IMR-90 (cell line): ENCODE results near the gene FOXO6. TPM values are rescaled to one million over a fixed set of nuclear protein-coding genes. Genes with fewer than 3 reads are reported as not detected.

Experiments
- ATAC-seq: fragments of 200-7000 bp; cut with Tn5 transposase; 2 replicates; pipeline ENCODE4 v1.9.1; 2020; ENCODE audit warnings: low read depth, mild to moderate bottlenecking, moderate library complexity
- BruUV-seq: library from RNA; stranded (reverse); fragments of 400-500 nt; replicated peaks from 2 replicates; lab custom pipeline; 2021; lab: Mats Ljungman, UMichigan
- CTCF ChIA-PET: fragments of 300-600 bp; formaldehyde crosslinking; extraction: SDS; loops from one replicate; lab custom pipeline; 2021; ENCODE audit warnings: antibody characterized with exemption; lab: Yijun Ruan, JAX
- POLR2A ChIA-PET: fragments of 300-600 bp; sonication (Branson Sonifier 250); formaldehyde crosslinking; loops from one replicate; lab custom pipeline; 2022; ENCODE audit warnings: antibody characterized with exemption; ENCODE audit not compliant: unreplicated experiment; lab: Charles Lee
- DNase-seq: peaks from one replicate; pipeline ENCODE4 v3.0.0; 2013
- H2AFZ ChIP-seq: replicated peaks from 2 replicates; pipeline ENCODE3; 2013; ENCODE audit warnings: low read length, mild to moderate bottlenecking; ENCODE audit not compliant: poor library complexity
- H2AK5ac ChIP-seq: 2 replicates; pipeline ENCODE4 v1.6.1; 2013; ENCODE audit warnings: low read depth, low read length, inconsistent platforms
- H2AK9ac ChIP-seq: replicated peaks from 2 replicates; pipeline ENCODE3; 2013; ENCODE audit warnings: mild to moderate bottlenecking, low read depth, low read length, moderate library complexity; ENCODE audit not compliant: poor library complexity
- H2BK120ac ChIP-seq: 2 replicates; pipeline ENCODE4 v1.6.1; 2013; ENCODE audit warnings: low read depth, low read length, inconsistent platforms
- H2BK15ac ChIP-seq: 3 replicates; pipeline ENCODE4 v1.6.1; 2013; ENCODE audit warnings: low read depth, low read length, inconsistent platforms
- H2BK20ac ChIP-seq: 2 replicates; pipeline ENCODE4 v1.6.1; 2013; ENCODE audit warnings: low read depth, mild to moderate bottlenecking, inconsistent platforms, low read length, moderate library complexity
- H2BK5ac ChIP-seq: 2 replicates; pipeline ENCODE4 v1.6.1; 2013; ENCODE audit warnings: mild to moderate bottlenecking, low read depth, low read length, inconsistent platforms; ENCODE audit not compliant: poor library complexity, severe bottlenecking
- H3K14ac ChIP-seq: replicated peaks from 2 replicates; pipeline ENCODE4 v1.6.1; 2013; ENCODE audit warnings: low read depth, low read length, inconsistent platforms
- H3K18ac ChIP-seq: 2 replicates; pipeline ENCODE4 v1.6.1; 2013; ENCODE audit warnings: low read depth, low read length, control low read depth
- H3K23ac ChIP-seq: 2 replicates; pipeline ENCODE4 v1.6.1; 2013; ENCODE audit warnings: low read depth, low read length, inconsistent platforms
- H3K27ac ChIP-seq: 2 replicates; pipeline ENCODE4 v1.5.1; 2013; ENCODE audit warnings: mild to moderate bottlenecking, control low read depth, low read length; ENCODE audit not compliant: insufficient read depth
- H3K27me3 ChIP-seq: 2 replicates; pipeline ENCODE4 v1.6.1; 2013; ENCODE audit warnings: low read length; ENCODE audit not compliant: control insufficient read depth, insufficient read depth
- H3K36me3 ChIP-seq: 2 replicates; pipeline ENCODE4 v1.6.1; 2013; ENCODE audit warnings: low read length, mixed read lengths; ENCODE audit not compliant: control insufficient read depth, insufficient read depth
- H3K4ac ChIP-seq: 2 replicates; pipeline ENCODE4 v1.6.1; 2013; ENCODE audit warnings: low read depth, low read length, inconsistent platforms
- H3K4me1 ChIP-seq: 2 replicates; pipeline ENCODE4 v1.6.1; 2013; ENCODE audit warnings: low read length, mixed read lengths; ENCODE audit not compliant: control insufficient read depth, insufficient read depth
- H3K4me2 ChIP-seq: 2 replicates; pipeline ENCODE4 v1.6.1; 2013; ENCODE audit warnings: low read depth, mild to moderate bottlenecking, control low read depth, low read length, moderate library complexity
- H3K4me3 ChIP-seq: 2 replicates; pipeline ENCODE4 v1.5.1; 2013; ENCODE audit warnings: low read depth, mild to moderate bottlenecking, control low read depth, low read length, moderate library complexity; ENCODE audit not compliant: insufficient read depth
- H3K56ac ChIP-seq: 2 replicates; pipeline ENCODE4 v1.6.1; 2013; ENCODE audit warnings: low read length, inconsistent platforms; ENCODE audit not compliant: insufficient read depth; ENCODE audit errors: extremely low read depth
- H3K79me1 ChIP-seq, 2 experiments: 2 replicates each; pipeline ENCODE4 v1.6.1; 2013; ENCODE audit warnings: low read length in 2 of 2, inconsistent platforms in 1 of 2, low read depth in 1 of 2
- H3K9ac ChIP-seq: 2 replicates; pipeline ENCODE4 v1.6.1; 2013; ENCODE audit warnings: low read depth, low read length, control low read depth
- H3K9me1 ChIP-seq: 2 replicates; pipeline ENCODE4 v1.6.1; 2013; ENCODE audit warnings: low read length, inconsistent platforms; ENCODE audit not compliant: insufficient read depth
- H3K9me3 ChIP-seq: 2 replicates; pipeline ENCODE4 v1.6.1; 2013; ENCODE audit warnings: low read length; ENCODE audit not compliant: control insufficient read depth, insufficient read depth
- H4K20me1 ChIP-seq: 2 replicates; pipeline ENCODE4 v1.6.1; 2013; ENCODE audit warnings: low read length, inconsistent platforms; ENCODE audit not compliant: insufficient read depth
- H4K5ac ChIP-seq: 2 replicates; pipeline ENCODE4 v1.6.1; 2013; ENCODE audit warnings: mild to moderate bottlenecking, low read depth, low read length, control low read depth
- H4K8ac ChIP-seq, 2 experiments: 2 replicates each; pipeline ENCODE4 v1.6.1; 2013; ENCODE audit warnings: low read depth in 2 of 2, low read length in 2 of 2, control low read depth in 1 of 2, inconsistent platforms in 1 of 2
- H4K91ac ChIP-seq: 2 replicates; pipeline ENCODE4 v1.6.1; 2013; ENCODE audit warnings: low read depth, low read length, inconsistent platforms; ENCODE audit not compliant: insufficient read depth
- CEBPB ChIP-seq: IDR thresholded peaks from 2 replicates; pipeline ENCODE4 v1.6.1; 2012; ENCODE audit warnings: low read depth, low read length, improper control_type of control experiment
- CHD1 ChIP-seq: IDR thresholded peaks from 2 replicates; pipeline ENCODE4 v1.6.1; 2012; ENCODE audit warnings: low read depth, low read length, improper control_type of control experiment
- MAZ ChIP-seq: IDR thresholded peaks from 2 replicates; pipeline ENCODE4 v1.6.1; 2012; ENCODE audit warnings: low read depth, mild to moderate bottlenecking, low read length, improper control_type of control experiment, moderate library complexity, borderline replicate concordance
- NFE2L2 ChIP-seq: fragments of 150-350 bp; IDR thresholded peaks from 2 replicates; pipeline ENCODE4 v1.6.1; 2016; ENCODE audit warnings: low read depth, mild to moderate bottlenecking, low read length
- RAD21 ChIP-seq: IDR thresholded peaks from 2 replicates; pipeline ENCODE4 v1.6.1; 2012; ENCODE audit warnings: low read length, improper control_type of control experiment
- RFX5 ChIP-seq: IDR thresholded peaks from 2 replicates; pipeline ENCODE4 v1.8.0; 2012; ENCODE audit warnings: low read depth, mild to moderate bottlenecking, low read length, moderate library complexity
- WGBS, 2 experiments: methylation state at CpG; one replicate each; pipeline versions ENCODE4 v1.1.5 to v1.1.7; 2013; ENCODE audit warnings: missing lambda C conversion rate in 2 of 2; ENCODE audit not compliant: insufficient read length in 1 of 2; ENCODE audit errors: extremely low coverage in 2 of 2; 5-methylcytosine and 5-hydroxymethylcytosine counted together
- dilution Hi-C: fragments of 300-500 bp; cut with HindIII; formaldehyde crosslinking; loops from one replicate; pipeline ENCODE4 v1.14.3; 2018; ENCODE audit warnings: low sequenced_read_pairs; ENCODE audit not compliant: unreplicated experiment
- in situ Hi-C: fragments of 300-500 bp; cut with MboI; formaldehyde crosslinking; loops from 3 replicates; pipeline ENCODE4 v1.14.3; 2019; ENCODE audit warnings: low sequenced_read_pairs, inconsistent platforms, mixed read lengths
- intact Hi-C: fragments of 100-400 bp; cut with micrococcal nuclease; formaldehyde crosslinking; loops from 2 replicates; pipeline ENCODE4 v1.10.0; 2022
- polyA plus RNA-seq, 3 experiments: library from polyadenylated mRNA; depleted of rRNA; stranded (reverse); fragments of >200 nt; gene quantifications; 2 replicates each; pipeline ENCODE4 v1.2.3, GENCODE V29; 2012; ENCODE audit warnings: low replicate concordance in 1 of 3
- total RNA-seq: library from RNA; depleted of rRNA; stranded (reverse); fragments of >200 nt; gene quantifications from 2 replicates; pipeline ENCODE4 v1.2.3, GENCODE V29; 2012
- TF ChIP-seq, protein P1 (sequence below): conservative IDR thresholded peaks from 2 replicates; pipeline ENCODE4 v1.5.1; 2012; ENCODE audit warnings: mild to moderate bottlenecking, low read depth, low read length, improper control_type of control experiment
- TF ChIP-seq, protein P2 (sequence below): fragments of 150-350 bp; IDR thresholded peaks from 2 replicates; pipeline ENCODE4 v1.6.1; 2017; ENCODE audit warnings: mild to moderate bottlenecking, antibody characterized with exemption, low read length, low read depth
- TF ChIP-seq, protein P3 (sequence below): fragments of 150-350 bp; IDR thresholded peaks from 2 replicates; pipeline ENCODE4 v1.6.1; 2016; ENCODE audit warnings: low read depth, mild to moderate bottlenecking, low read length, moderate library complexity, borderline replicate concordance

Gene FOXO6
- total and polyA plus RNA-seq, 2 of the 4 experiments (the other 2 are of a cell fraction), result not detected

DNA sequence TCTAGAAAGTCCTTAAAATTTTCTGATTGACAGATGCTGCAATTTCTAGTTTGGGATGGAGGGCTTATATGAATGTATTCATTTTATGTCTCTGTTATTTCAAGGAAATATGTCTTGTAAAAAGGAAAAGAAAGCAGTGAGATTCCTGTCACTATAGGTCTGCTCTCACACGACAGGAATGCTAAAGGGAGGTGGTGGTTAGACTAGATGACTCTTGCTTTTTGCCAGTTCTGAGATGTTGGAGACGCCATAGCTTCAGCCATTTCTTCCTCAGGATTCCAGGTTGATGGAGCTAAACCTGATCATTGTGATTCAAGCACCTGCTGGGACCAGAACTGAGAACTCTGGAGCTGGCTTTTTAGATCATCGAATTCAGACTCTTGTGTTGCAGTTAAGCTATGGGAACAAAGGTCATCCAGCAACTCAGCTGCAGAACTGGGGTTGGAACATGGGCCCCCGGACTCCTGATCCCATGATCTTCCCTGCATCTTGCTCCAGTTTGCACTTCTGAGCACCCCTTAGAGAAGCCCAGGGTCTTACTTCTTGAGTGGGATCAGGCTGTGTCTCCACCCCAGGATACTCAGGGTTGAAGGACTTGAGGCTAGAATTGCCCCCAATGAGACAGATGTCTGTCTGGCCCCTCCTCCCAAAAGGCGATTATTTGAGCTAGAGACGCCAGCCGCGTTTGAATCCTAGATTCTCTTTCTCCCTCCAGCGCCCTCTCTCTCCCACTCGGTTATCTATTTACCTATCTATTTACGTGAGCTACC, 46.7 kb upstream of the FOXO6 start:
- Histone ChIP-seq H3K4me3 (no peak overlapping the region), H2AK9ac (no peak overlapping the region), H3K9me1 (0 out of 2 replicates have a peak, but pooled peaks cover 5% of the 10 kb centered on the region), H3K9me3 (no peaks in the 10 kb centered on the region), H3K36me3 (no peaks in the 10 kb centered on the region), H3K56ac (no peak overlapping the region), H4K5ac (no peak overlapping the region), H2AFZ (no peak overlapping the region), H2BK15ac (no peak overlapping the region), H4K91ac (no peak overlapping the region), H3K18ac (no peak overlapping the region), H3K4me2 (no peak overlapping the region), H4K20me1 (no peaks in the 10 kb centered on the region), H3K4me1 (no peaks in the 10 kb centered on the region), H3K27me3 (peaks cover 27% of the 10 kb centered on the region), H4K8ac (no peak overlapping the region), H3K9ac (no peak overlapping the region), H3K79me1 (no peaks in the 10 kb centered on the region), H3K4ac (no peak overlapping the region), H2BK20ac (no peak overlapping the region), H2AK5ac (no peak overlapping the region), H3K27ac (no peak overlapping the region), H3K14ac (no peak overlapping the region), H2BK120ac (no peak overlapping the region), H2BK5ac (no peak overlapping the region), H3K23ac (no peak overlapping the region)
- ChIA-PET CTCF (no interaction called here), POLR2A (no interaction called here)
- dilution Hi-C loops (no loop called here), in situ Hi-C loops (no loop called here), intact Hi-C loops (no loop called here)
- DNase-seq, result no peak
- 71% methylated on average over 1 of the region's 11 CpGs; no CpG with 5 or more reads in 1 of the 2 experiments for WGBS, 2 experiments
- TF ChIP-seq, protein P1, sequence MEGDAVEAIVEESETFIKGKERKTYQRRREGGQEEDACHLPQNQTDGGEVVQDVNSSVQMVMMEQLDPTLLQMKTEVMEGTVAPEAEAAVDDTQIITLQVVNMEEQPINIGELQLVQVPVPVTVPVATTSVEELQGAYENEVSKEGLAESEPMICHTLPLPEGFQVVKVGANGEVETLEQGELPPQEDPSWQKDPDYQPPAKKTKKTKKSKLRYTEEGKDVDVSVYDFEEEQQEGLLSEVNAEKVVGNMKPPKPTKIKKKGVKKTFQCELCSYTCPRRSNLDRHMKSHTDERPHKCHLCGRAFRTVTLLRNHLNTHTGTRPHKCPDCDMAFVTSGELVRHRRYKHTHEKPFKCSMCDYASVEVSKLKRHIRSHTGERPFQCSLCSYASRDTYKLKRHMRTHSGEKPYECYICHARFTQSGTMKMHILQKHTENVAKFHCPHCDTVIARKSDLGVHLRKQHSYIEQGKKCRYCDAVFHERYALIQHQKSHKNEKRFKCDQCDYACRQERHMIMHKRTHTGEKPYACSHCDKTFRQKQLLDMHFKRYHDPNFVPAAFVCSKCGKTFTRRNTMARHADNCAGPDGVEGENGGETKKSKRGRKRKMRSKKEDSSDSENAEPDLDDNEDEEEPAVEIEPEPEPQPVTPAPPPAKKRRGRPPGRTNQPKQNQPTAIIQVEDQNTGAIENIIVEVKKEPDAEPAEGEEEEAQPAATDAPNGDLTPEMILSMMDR, result no peak
- TF ChIP-seq RFX5 (no peak), MAZ (no peak), RAD21 (no peak), CEBPB (no peak), NFE2L2 (no peak), CHD1 (no peak)
- TF ChIP-seq, protein P2, sequence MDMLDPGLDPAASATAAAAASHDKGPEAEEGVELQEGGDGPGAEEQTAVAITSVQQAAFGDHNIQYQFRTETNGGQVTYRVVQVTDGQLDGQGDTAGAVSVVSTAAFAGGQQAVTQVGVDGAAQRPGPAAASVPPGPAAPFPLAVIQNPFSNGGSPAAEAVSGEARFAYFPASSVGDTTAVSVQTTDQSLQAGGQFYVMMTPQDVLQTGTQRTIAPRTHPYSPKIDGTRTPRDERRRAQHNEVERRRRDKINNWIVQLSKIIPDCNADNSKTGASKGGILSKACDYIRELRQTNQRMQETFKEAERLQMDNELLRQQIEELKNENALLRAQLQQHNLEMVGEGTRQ, result no peak
- TF ChIP-seq, protein P3, sequence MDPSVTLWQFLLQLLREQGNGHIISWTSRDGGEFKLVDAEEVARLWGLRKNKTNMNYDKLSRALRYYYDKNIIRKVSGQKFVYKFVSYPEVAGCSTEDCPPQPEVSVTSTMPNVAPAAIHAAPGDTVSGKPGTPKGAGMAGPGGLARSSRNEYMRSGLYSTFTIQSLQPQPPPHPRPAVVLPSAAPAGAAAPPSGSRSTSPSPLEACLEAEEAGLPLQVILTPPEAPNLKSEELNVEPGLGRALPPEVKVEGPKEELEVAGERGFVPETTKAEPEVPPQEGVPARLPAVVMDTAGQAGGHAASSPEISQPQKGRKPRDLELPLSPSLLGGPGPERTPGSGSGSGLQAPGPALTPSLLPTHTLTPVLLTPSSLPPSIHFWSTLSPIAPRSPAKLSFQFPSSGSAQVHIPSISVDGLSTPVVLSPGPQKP, result no peak
- BruUV-seq, result no TSS peak
- no peak for ATAC-seq
